ENCODE measurements around the gene APP.

DNA sequence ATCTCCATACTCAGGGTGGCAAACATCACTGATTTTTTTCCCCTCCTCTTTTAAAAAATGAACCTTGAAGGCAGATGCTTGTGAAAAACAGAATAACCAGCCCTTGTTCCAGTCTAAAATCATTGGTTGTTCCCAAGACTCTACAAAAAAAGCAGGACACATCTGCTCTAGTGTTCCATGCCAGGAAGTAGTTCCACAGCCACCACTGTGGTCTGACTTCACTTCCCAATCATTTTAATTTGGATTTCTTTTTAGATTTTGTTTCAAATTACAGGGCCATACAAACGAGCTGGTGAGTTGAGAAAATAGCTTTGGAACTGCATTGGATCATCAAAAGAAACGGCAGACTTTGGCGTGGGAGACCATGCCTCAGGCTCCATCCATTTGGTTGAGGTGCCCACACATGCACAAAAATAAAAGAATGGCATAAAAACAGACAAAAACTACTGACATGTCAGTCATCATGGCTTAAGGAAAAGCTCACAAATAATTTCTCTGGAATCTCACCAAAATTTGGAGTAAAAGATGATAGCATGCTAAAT, 225.8 kb downstream of the APP start:
- TF ChIP-seq, protein P1, sequence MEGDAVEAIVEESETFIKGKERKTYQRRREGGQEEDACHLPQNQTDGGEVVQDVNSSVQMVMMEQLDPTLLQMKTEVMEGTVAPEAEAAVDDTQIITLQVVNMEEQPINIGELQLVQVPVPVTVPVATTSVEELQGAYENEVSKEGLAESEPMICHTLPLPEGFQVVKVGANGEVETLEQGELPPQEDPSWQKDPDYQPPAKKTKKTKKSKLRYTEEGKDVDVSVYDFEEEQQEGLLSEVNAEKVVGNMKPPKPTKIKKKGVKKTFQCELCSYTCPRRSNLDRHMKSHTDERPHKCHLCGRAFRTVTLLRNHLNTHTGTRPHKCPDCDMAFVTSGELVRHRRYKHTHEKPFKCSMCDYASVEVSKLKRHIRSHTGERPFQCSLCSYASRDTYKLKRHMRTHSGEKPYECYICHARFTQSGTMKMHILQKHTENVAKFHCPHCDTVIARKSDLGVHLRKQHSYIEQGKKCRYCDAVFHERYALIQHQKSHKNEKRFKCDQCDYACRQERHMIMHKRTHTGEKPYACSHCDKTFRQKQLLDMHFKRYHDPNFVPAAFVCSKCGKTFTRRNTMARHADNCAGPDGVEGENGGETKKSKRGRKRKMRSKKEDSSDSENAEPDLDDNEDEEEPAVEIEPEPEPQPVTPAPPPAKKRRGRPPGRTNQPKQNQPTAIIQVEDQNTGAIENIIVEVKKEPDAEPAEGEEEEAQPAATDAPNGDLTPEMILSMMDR (IDR thresholded peaks at IDR 0.05), result no peak
- no peak for TF ChIP-seq ZFX (IDR thresholded peaks at IDR 0.05; ENCODE audit: borderline replicate concordance)

All from 22Rv1 (cell line).